Mucosa of descending colon (tissue), 3 donors: ENCODE measurements around the gene MT4. TPM values are rescaled to one million over a fixed set of nuclear protein-coding genes. Genes with fewer than 3 reads are reported as not detected.

Experiments used
- ATAC-seq: fragments of 200-7000 bp; cut with Tn5 transposase; one replicate; pipeline ENCODE4 v1.9.1; 2020; ENCODE audit warnings: mild to moderate bottlenecking, moderate library complexity
- DNase-seq, 3 donors: peaks; one replicate each; pipeline ENCODE4 v3.0.0-alpha.2; 2020
- H3K36me3 ChIP-seq: fragments of 200-600 bp; one replicate; pipeline ENCODE4 v1.8.0; 2021; ENCODE audit warnings: low read depth, mild to moderate bottlenecking
- H3K4me1 ChIP-seq: fragments of 200-600 bp; one replicate; pipeline ENCODE4 v1.8.0; 2021; ENCODE audit warnings: low read depth, mild to moderate bottlenecking
- H3K4me3 ChIP-seq: fragments of 200-600 bp; one replicate; pipeline ENCODE4 v1.8.0; 2021; ENCODE audit warnings: mild to moderate bottlenecking
- H3K9me3 ChIP-seq: fragments of 200-600 bp; one replicate; pipeline ENCODE4 v1.8.0; 2021; ENCODE audit warnings: mild to moderate bottlenecking
- intact Hi-C, 2 donors: fragments of 100-400 bp; cut with DNase I in 1 of 2; cut with micrococcal nuclease in 1 of 2; formaldehyde crosslinking; loops; one replicate each; pipeline versions ENCODE4 v1.11.0 to v1.11.1; 2022; cut with DNase I, micrococcal nuclease
- total RNA-seq, 3 donors: library from RNA; stranded (reverse); fragmentation: NEBNext Ultra II Directional in 2 of 3; extraction: Animal tissue kit (Norgen Biotek cat#: 25700) in 2 of 3; gene quantifications; one replicate each; pipeline versions ENCODE4 v1.2.1 to v1.2.4, GENCODE V29; 2021 to 2023
- TF ChIP-seq, protein P1 (sequence below): fragments of 200-600 bp; IDR thresholded peaks from one replicate; pipeline ENCODE4 v1.8.0; 2022; ENCODE audit warnings: antibody characterized with exemption, mild to moderate bottlenecking
- donor health status: DM: no; HTN: no; CAD: no; lungs with moderate emphysema.
- donor health status: DM: no; HTN: no; CAD: no.
- donor health status: DM: no; HTN: yes; CAD: no.

The MT4 gene
- total RNA-seq, 3 donors from 2014 or later = not detected

DNA sequence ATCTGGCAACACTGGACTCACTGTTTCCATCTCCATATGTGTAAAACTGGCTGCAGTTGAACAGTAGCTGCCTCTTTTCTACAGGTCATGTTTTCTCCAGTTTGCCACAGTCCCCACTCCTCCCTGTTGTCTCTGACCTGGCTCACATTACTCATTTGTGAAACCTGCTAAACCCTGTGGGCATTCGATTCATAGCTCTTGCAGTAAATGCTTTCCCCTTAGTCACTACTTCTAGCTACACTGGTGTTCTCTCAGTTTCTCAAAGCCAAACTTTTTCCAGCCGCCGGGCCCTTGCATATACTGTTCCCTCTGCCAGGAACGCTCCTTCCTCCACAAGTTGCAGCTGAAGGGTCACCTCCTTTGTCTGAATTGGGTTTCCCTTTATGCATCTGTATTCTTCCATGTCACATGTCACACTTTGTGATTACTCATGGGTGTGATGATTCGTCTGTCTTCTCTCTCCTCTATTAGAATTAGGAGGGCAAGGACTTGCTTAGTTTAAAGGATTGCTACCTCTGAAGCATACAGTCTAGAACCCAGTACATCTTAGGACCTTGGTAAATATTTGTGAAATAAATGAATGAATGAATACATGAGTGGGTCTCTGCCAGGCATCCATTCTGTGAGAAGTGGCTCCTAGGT, 15.0 kb upstream of the MT4 start:
- H3K4me1 ChIP-seq = no peaks in the 10 kb centered on the region
- H3K4me3 ChIP-seq = no peak overlapping the region
- H3K36me3 ChIP-seq = no peaks in the 10 kb centered on the region
- ATAC-seq = no peak
- DNase-seq = no peak
- intact Hi-C loops = no loop called here
- TF ChIP-seq, protein P1, sequence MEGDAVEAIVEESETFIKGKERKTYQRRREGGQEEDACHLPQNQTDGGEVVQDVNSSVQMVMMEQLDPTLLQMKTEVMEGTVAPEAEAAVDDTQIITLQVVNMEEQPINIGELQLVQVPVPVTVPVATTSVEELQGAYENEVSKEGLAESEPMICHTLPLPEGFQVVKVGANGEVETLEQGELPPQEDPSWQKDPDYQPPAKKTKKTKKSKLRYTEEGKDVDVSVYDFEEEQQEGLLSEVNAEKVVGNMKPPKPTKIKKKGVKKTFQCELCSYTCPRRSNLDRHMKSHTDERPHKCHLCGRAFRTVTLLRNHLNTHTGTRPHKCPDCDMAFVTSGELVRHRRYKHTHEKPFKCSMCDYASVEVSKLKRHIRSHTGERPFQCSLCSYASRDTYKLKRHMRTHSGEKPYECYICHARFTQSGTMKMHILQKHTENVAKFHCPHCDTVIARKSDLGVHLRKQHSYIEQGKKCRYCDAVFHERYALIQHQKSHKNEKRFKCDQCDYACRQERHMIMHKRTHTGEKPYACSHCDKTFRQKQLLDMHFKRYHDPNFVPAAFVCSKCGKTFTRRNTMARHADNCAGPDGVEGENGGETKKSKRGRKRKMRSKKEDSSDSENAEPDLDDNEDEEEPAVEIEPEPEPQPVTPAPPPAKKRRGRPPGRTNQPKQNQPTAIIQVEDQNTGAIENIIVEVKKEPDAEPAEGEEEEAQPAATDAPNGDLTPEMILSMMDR = no peak
- no peaks in the 10 kb centered on the region for H3K9me3 ChIP-seq

GRCh38 chr16:56551796-56552738, 12.8 kb upstream of the MT4 start:
- peak in 1 of 3 donors; percentile 34 for DNase-seq
- intact Hi-C loops = no loop called here
- Histone ChIP-seq H3K9me3 (no peaks in the 10 kb centered on the region), H3K4me3 (no peak overlapping the region), H3K36me3 (no peaks in the 10 kb centered on the region), H3K4me1 (no peaks in the 10 kb centered on the region)
- peak; percentile 70 for ATAC-seq
- TF ChIP-seq, protein P1 = no peak

- TF ChIP-seq, protein P1 = no peak
Observed at GRCh38 chr16:56554441-56554840, 10.4 kb upstream of the MT4 start.

DNA sequence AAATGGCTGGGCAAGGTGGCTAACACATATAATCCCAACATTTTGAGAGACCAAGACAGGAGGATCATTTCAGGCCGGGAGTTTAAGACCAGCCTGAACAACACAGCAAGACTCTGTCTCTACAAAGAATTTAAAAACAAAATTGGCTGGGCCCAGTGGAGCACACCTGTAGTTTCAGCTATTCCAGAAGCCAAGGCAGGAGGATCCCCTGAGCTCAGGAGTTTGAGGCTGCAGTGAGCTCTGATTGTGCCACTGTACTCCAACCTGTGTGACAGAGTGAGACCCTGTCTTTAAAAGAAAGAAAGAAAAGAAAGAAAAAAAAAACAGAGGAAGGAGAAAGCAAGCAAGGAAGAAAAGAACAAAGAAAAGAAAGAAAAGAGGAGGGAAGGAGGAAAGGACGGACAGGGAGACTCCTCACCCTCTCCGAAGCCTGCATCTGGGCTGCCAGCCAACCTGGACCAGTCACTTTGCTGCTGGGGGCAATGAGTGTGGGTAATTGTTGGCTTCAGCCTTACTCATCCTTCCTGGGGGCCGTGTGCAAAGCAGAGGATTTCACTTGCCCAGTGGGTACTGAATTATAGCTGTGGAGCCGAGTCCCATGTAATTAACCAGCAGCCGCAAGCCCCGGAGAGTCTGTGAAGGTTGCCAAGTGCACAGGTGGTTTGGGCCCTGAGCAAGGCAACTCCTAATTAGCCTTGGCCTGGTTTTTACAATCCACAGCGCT, 6.7 kb upstream of the MT4 start:
- intact Hi-C loops = no loop called here
- no peaks in the 10 kb centered on the region for H3K9me3 ChIP-seq
- H3K4me1 ChIP-seq = no peaks in the 10 kb centered on the region
- peak; percentile 18 for ATAC-seq
- TF ChIP-seq, protein P1 = no peak
- no peaks in the 10 kb centered on the region for H3K36me3 ChIP-seq
- no peak for DNase-seq
- H3K4me3 ChIP-seq = no peak overlapping the region

More at GRCh38 chr16:56554441-56554840, 10.4 kb upstream of the MT4 start:
- Histone ChIP-seq H3K4me3 (no peak overlapping the region), H3K4me1 (no peaks in the 10 kb centered on the region), H3K9me3 (no peaks in the 10 kb centered on the region), H3K36me3 (no peaks in the 10 kb centered on the region)
- intact Hi-C loops = no loop called here
- ATAC-seq = no peak
- DNase-seq = no peak

- TF ChIP-seq, protein P1 = no peak
- Histone ChIP-seq H3K36me3 (no peaks in the 10 kb centered on the region), H3K4me1 (no peaks in the 10 kb centered on the region), H3K9me3 (no peaks in the 10 kb centered on the region), H3K4me3 (no peak overlapping the region)
- DNase-seq (no peak), ATAC-seq (no peak)
- intact Hi-C loops = no loop called here
Observed at GRCh38 chr16:56559109-56559508, 5.8 kb upstream of the MT4 start.
